Dermis microvascular lymphatic vessel endothelial cell (primary cell): ENCODE data around the gene SCAP. TPM values are rescaled to one million over a fixed set of nuclear protein-coding genes. Genes with fewer than 3 reads are reported as not detected.
"Not testable (repeated sequence)": the region's sequence is repeated elsewhere in the genome, so short reads cannot be mapped to it uniquely, and the experiment has no call there.

Experiments used
- DNase-seq, 2 donors: peaks; one replicate each; pipeline versions ENCODE4 v3.0.0 to v3.0.0-alpha.2; 2010; ENCODE audit warnings: low read depth in 2 of 2
- total RNA-seq: library from RNA; depleted of rRNA; stranded (reverse); fragments of >200 nt; gene quantifications from 2 replicates; pipeline ENCODE4 v1.2.1, GENCODE V29; 2014

SCAP gene
- 39.2 and 55.9 TPM in 2 replicates for total RNA-seq

DNA sequence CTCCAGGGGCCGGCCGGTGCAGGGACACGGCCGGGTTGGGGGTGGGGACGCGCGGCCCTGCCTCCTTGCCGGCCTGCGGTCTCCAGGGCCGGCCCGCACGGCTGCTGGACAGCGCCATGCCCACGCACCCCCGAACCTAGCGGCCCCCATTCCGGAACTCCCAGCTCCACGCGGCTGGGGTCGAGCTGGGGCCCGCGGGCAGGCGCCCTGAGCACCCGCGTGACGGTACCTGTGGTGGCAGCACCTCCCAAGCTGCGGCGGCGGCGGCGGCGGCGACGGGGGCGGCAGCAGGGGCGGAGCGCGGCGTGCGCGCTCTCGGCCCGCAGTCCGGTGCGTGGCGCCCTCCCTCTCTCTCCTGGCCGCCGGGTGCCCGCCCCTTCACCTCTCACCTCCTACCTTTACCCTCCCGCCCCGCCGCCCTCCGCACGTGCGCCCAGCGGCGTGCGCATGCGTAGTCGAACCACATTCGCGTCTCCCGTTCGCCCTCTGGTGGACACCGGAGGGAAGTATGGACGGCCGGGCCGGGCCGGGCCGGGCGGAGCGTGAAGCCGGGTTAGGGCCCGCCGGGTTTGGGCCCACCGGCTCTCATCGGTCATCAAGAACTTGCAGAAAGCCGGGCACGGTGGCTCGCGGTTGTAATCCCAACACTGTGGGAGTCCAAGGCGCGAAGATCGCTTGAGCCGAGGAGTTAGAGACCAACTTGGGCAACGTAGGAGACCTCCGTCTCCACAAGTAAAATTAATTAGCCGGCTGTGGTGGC is at the start of gene SCAP:
SCAP (minus strand) TSS at position 372 of the 760 bp plus-strand sequence. CDS start 32,948 bp downstream, outside the sequence.
- peak; percentile 77 to 80 for DNase-seq

DNA sequence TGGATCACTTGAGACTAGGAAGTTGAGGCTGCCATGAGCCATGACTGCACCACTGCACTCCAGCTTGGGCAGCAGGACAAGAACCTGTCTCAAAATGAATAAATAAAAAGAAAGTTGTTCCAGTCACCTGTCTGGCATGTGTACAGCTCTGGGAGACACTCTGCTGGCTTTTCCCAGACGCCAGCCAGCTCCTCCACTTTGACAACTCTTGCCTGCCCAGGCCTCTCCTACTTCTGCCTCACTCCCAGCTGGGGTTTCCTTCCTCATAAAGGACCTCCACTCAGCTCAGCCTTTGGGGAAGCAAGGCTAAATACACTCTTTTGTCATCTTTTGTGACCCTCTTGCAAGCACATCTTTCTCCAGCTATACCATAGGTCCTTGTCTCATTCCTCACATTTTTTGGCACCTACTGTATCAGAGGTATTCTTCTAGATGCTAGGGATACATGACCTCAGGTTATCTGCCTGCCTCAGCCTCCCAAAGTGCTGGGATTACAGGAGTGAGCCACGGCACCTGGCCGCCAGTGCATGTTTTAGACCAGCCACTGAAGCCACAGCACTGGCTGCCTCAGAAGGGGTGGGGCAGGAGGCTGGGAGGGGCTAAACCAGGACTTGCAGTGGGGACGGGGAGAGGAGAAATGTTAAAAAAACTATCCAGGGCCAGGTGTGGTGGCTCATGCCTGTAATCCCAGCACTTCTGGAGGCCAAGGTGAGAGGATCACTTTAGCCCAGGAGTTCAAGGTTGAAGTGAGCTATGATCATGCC is 47.8 kb upstream of the SCAP start:
- DNase-seq, result no peak

DNA sequence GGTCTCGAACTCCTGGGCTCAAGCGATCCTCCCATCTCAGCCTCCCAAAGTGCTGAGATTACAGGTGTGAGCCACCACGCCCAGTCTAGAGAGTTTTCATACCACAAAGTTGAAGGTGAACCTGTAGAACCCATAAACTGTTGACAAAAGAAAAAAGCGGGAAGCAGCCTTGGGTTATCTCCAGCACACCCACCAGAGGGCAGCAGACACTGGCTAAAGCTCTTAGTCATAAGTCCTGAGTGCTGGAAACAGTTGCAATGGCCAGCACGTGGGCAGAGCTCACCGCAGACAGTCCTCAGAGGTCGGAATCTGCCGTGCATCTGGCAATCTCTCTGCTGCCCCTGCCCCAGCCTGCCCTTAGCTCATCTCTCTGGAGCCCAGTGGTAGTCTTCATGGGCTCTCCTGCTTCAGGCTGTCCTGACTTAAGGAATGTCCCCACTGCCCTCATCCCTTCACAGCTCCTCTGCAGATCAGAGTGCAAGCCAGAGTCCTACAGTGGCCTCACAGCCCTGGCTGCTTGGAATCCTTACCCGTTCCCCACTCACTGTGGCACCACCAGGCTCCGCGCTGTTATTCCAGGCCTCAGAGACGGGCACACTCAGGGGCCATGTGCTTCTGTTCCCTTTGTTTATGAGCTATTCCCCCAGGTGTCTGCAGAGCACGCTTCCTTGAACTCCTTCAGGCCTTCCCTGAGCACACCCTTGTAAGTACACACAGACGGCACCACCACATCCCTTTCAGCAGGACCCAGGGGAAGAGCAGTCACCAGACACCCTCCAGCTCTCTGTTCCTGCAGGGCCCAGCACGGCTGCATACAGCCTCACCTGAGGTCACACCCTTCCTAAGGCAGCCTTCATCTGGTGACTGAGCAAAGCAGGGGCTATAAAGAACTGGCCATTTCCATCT is 46.6 kb upstream of the SCAP start:
- peak; percentile 86 to 92 for DNase-seq

DNA sequence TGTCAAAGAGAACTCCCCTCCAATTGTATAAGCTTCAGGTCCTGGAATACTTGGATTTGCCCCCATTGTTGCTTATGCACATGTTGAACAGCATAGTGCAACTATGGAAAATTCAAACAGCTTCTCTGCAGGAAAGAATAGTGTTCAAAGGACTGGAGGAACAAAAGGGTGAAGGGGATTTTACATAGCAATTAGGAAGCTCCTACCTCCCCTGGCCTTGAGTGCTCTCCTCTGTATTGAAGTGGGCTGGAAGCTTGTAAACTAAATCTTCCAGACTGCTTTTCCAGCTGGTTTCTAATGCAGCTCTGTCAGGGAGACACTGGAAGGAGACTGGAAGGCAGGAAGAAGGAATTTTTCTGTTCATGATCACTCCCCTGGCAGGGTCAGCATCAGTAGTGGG is 45.0 kb upstream of the SCAP start:
- DNase-seq, result no peak

DNA sequence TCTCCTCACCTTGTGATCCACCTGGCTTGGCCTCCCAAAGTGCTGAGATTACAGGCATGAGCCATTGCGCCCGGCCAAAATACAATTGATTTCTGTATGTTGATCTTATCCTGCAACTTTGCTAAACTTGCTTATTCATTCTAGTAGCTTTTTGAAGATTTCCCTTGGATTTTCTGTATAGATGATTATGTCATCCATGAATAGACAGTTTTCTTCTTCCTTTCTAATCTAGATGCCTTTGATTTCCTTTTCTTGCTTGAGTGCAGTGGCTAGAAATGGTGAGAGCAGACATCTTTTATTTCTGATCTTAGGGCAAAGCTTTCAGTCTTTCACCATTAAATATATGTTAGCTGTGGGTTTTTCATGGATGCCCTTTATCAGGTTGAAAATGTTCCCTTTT is 42.2 kb upstream of the SCAP start:
- no peak for DNase-seq

DNA sequence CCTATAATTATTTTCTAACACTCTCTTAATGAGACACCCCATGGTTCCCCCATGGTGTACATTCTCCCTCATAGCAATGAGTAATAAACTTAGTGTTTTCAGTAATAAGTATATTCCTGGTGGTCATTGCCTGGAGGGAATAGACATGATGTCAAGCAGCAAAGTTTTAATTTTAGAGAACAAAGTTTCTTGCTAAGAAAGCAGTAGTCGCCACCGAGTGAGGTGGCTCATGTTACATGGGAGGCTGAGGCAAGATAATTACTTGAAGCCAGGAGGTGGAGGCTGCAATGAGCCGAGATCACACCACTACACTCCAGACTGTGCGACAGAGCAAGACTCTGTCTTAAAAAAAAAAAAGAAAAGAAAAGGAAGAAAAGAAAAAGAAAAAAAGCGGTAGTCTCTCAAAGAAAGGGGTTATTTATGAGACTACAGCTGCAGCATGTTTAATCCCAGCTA is 40.2 kb upstream of the SCAP start:
- DNase-seq, result no peak

DNA sequence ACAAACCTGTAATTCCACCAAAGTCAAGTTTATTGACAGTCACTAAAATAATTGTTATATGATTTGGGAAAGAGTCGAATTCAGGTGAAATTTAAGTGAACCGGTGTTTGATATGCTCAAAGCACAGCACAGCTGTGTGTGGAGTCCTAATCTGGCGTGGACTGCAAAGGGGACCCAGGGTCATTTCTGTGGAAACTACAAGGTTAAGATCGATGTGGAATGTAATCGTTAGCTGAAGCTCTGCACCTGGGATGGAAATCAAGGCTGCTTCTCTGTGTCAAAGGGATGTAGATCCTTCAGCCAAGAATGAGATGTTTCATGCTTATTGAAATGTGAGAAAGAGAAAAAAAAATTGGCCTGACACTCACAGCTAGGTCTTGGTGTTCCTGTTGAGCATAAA is 39.4 kb upstream of the SCAP start:
- DNase-seq, result no peak

DNA sequence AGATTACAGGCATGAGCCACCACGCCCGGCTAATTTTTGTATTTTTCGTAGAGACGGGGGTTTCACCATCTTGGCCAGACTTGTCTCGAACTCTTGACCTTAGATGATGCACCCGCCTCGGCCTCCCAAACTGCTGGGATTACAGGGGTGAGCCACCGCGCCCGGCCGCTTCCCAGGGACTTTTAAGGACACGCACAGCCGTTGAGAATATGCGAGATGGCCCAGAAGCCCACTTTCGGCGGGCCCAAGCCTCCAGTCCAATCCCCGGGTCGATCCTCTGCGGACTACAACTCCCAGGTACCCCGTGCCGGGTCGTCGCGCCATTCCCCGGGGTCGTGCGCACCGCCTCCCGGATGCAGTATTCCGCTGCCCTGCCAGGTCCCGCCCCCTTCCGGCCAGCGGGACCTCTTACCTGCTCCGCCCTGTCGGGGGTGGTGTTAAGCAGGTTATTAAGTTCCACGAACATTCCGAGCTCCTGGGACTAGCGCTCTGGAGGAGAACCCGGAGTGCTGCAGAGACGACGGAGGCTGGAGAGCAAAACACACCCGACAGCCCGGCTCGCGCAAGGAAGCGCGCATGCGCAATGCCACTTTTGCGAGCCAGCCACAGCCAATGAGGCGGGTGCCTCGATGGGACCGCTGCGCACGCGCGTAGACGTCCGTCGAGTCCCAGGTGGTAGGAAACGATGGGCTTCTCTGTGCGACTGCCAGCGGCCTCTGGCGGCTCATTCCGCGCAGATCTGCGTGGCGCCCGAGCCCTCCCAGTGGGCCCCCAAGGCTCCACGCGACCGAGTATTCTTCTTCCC is 37.6 kb upstream of the SCAP start, which contains the start of gene ELP6:
ELP6 (minus strand) TSS at position 588 of the 805 bp plus-strand sequence; CDS start at position 466, 122 bp downstream.
- peak; percentile 89 to 96 for DNase-seq

DNA sequence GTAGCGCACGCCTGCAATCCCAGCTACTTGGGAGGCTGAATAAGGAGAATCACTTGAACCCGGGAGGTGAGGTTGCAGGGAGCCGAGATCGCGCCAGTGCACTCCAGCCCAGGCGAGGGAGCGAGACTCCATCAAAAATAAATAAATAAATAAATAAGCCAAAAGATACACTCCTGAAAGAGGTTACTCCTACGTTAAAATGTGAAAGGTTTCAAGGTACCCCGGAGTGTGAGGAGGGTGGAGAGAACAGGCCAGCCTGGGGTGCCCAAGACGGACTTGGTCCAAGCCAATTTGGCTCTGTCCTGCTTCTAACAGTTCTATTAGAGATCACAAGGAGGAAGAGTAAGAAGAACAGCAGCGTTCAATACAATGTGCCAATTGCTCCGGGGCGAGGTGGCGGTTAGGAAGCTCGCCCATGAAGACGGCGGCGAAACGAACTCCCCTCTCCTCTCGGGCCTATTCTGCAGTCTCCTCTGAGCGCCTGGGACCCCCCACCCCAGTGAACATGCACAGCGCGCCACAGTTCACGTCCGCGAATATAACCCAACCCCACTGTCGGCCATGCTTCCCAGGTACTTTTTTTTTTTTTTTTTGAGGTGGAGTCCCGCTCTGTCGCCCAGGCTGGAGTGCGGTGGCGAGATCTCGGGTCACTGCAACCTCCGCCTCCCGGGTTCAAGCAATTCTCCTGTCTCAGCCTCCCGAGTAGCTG is 36.8 kb upstream of the SCAP start:
- DNase-seq, result peak in 1 of 2 donors; percentile 34

DNA sequence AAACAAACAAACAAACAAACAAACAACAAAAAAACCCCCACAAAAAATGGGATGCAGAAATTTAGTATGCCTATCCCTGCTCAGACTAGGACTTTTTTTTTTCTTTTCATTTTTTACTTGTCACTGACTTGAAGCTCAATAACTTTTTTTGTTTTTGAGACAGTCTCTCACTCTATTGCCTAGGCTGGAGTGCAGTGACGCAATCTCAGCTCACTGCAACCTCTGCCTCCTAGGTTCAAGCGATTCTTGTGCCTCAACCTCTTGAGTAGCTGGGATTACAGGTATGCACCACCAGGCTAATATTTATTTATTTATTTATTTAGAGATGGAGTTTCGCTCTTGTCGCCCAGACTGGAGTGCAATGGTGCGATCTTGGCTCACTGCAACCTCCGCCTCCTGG is 29.5 kb upstream of the SCAP start:
- DNase-seq, result not testable (repeated sequence)

DNA sequence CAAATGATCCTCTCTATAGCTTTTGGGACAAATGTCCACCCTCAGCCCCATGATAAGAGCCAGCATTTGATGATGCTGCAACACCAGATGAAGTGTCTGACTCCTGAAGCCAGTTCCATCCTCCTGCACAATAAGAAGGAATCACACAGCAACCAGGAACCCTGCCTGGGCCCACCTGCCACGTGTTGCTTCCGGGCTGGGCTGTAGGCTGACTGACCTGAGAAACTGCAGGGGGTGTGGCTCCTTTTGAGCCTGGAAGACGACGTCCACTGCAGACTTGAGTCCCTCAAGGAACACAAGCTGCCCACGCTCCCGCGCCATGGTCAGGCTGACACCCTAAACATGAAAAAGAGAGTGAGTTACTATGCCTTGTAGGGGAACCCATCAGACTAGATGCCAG is 28.4 kb upstream of the SCAP start:
- DNase-seq, result no peak

DNA sequence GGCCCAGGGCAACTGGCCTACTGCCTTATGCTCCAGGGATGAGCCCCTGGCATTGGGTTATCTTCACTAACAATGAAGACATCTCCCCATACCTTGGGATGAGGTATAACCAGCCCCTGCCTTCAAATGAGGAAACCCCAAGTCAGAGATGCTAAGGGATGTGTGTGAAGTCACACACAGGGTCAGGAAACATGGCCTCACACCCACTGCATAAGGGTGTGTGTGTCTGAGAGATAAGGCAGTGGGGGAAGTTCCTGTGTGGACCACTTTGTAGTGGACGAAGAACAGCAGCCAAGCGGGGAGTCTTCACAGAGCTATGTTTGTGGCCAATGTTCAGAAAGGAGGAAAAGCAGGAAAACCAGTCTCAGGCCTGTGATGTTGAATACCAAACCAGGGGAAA is 27.3 kb upstream of the SCAP start:
- no peak for DNase-seq

DNA sequence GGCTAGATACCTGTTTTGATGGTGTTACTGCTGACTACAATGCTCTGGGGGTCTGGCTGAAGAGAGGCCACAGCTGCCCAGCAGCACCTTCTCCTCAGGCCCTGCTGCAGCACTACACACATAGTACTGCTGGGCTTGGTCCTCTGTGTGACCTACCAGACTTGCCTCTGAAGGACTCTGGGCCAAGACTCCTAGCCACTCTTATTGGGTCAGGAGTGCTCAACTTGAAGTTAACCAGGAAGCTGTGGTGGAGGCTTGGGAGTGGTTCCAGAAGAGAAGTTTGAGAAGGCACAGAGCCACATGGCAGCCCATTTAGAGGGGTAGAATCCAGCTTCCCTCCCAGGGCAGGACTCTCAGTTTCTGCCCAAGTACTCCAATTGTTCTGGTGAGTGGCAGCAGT is 21.2 kb upstream of the SCAP start:
- DNase-seq, result no peak

DNA sequence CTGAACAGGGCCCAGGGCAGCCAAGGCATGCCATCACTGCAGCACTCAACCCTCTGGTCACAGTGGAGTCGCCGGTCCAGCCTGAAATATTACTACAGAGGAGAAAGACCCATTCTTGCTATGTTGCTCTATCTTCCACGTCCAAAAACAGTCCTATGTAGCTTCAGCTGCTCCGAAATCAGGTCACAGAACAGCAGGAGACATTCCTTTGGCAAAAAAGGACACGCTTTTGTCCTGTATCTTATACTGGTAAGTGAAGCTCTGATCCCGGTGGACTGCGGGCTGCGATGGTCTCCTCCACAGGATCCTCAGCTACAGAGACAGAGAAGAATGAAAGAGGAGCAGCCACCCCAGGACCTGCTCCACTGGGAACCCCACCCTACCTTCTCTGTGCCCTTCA is 20.1 kb upstream of the SCAP start:
- no peak for DNase-seq

DNA sequence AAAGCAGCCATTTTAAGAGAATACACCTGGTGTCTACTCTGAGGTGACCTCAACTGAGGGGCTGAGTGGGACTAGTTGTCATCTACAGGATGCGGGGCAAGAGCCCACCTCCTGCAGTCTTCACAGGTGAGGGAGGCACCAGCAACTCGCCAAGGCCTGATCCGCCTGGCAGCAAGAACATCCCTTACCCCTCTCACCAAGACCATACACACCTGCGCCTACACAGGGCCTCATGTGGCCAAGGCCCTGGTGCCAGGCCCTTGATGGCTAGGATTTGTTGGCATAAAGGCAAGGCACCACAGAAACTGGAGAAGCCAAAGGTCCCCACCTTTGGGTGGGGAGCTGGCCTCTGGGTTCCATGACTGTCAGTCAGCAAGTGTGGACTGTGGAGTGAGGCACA is 19.4 kb upstream of the SCAP start:
- no peak for DNase-seq

DNA sequence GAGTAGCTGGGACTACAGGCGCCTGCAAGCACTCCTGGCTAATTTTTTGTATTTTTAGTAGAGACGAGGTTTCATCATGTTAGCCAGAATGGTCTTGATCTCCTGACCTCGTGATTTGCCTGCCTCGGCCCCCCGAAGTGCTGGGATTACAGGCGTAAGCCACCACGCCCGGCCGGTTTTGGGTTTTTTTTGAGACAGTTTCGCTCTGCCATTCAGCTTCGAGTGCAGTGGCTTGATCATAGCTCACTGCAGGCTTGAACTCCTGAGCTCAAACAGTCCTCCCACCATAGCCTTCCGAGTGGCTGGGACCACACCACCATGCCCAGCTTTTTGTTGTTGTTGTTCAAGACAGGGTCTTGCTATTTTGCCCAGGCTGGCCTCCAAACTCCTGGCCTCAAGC is 16.0 kb upstream of the SCAP start:
- no peak for DNase-seq

DNA sequence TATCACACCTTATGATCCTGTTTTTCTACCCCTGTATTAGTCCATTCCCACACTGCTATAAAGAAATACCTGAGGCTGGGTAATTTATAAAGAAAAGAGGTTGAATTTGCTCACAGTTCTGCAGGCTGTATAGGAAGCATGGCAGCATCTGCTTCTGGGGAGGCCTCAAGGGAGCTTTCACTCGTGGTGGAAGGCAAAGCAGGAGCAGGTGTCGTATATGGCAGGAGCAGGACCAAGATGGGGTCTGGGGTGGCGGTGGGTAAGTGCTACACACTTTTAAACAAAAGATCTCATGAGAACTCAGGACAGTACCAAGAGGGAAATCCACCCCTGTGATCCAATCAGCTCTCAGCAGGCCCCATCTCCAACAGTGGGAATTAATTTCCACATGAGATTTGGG is 15.4 kb upstream of the SCAP start:
- DNase-seq, result no peak

DNA sequence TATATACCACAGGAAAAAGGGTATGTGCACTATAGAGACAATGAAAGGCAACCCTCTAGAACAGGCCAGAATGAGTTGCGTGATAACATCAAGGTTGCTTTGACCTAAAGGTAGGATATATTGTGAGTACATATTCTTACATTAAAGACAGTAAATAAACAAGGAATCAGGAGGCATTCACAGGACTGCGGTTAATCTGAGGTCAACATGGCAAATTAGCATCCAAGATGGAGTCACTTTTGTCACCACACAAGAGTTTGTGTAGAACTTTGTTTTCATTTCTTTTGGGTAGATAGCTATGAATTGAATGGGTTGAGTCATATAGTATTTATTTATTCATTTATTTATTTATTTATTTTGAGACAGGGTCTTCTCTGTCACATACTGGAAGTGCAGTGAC is 11.5 kb upstream of the SCAP start:
- no peak for DNase-seq

DNA sequence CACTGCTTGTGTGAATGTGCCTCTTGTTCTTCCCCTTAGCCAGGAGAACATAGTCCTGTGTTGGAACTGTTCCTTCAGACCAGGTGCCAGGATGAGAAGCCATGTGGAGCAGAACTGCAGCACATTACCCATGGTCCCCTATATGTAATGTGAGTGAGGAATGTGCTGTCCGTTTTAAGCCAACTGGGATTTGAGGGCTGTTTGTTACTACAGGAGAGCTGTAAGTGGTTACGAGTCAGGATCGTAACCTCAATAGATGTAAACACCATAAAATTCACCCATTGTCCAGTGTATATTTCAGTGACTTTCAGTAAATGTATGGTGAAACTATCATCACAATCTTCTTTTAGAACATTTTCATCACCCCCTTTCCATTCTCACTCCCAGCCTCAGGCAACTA is 10.1 kb upstream of the SCAP start:
- DNase-seq, result no peak

DNA sequence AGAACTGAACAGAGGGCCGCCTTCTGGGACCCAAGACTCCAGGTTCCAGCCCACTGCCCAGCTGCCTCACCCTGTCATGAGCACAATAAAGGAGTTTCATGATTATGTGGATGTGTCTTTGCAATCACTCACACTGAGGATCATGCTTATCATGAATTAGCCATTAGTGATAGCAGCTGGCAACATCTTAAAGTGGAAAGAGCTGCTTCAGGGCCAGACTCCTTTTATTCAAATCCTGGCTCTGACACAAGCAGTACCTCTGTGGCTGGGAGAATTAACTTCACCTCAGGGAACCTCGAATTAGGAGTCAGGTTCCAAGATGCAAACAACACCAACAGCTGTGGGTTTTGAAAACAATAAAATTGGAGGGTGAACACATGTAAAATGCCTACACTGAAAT is 6.6 kb upstream of the SCAP start:
- no peak for DNase-seq
